Stimulated activated CD8-positive, alpha-beta memory T cell treated with anti-CD3 and anti-CD28 coated beads, Interleukin-4, amount 100 ng/mL, for 4 hours (primary cell): ENCODE results near the gene ACP7.
"Not testable (repeated sequence)": the region's sequence is repeated elsewhere in the genome, so short reads cannot be mapped to it uniquely, and the experiment has no call there.

Experiments
- DNase-seq, 2 donors: peaks; one replicate each; pipeline ENCODE4 v3.0.0-alpha.2; 2020; ENCODE audit warnings: low read depth in 2 of 2, low spot score in 1 of 2

Gene ACP7

GRCh38 chr19:39130337-39131254, 46.4 kb downstream of the ACP7 start:
- DNase-seq = no peak

GRCh38 chr19:39131255-39131755, 47.1 kb downstream of the ACP7 start:
- DNase-seq = no peak

DNA sequence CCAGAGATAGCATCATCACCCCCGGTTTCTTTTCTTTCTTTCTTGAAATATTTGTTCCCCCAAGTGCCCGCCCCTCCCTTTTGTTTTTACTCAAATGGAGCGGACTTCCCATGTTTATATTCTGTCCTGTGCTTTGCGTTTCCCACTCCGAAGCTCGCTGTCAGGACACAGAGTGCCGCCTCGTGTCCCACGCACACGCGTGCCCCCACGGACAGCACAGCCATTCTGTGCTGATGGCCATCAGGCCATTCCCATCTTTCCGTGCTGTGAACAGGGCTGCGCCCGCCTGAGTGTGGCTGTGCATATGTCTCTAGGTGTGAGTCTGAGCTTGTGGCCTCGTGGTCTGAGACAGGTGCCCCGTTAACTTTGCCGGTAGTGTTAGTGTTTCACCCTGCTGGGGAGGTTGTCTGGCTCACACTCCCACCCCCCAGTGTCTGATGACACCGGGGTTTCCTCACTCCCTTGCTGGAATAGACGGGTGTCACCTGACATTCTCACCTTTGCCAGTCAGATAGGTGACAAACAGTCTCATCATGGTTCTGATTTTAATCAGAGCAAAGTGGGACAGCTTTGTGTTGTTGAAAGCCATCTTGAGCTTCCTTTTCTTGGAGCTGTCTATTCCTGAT, 48.3 kb downstream of the ACP7 start:
- no peak for DNase-seq

GRCh38 chr19:39133431-39134270, 49.5 kb downstream of the ACP7 start:
- no peak for DNase-seq

DNA sequence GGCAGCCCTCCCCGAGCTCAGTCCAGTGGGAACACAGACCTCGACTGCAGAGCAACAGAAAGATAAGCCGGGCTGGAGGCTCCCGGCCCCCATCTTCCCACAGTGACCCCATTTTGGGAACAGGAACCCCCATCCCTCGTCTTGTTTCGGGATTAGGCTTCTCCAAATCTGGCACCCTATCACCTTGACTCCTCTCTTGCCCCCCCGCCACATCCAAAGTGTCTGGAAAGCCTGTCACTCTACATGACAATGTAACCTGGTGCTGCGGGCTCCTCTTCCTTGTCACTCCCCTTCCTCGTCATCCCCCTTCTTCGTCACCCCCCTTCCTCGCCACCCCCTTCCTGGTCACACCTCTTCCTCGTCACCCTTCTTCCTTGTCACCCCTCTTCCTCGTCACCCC, 51.5 kb downstream of the ACP7 start:
- no peak for DNase-seq

GRCh38 chr19:39136225-39136940, 52.2 kb downstream of the ACP7 start:
- no peak for DNase-seq

DNA sequence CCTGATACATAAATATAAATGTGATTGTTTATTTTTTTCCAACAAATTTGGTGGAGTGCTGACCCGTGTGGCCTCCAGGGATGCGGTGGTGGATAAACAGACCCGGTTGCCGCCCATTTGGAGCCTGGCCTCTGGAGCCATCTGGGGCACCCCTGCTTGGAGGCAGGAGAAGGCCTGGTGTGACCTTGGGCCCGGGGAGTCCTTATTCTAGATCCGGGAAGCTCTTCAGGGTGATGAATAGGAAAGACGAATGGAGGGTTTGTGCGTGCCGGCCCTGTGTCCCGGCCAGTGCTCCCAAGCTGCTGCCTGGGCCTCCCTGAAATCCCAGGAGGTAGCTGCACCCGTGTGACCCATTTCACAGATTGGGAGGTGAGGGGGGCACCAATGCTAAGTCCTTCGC, 53.0 kb downstream of the ACP7 start:
- no peak for DNase-seq

GRCh38 chr19:39138221-39139211, 54.3 kb downstream of the ACP7 start:
- no peak for DNase-seq

GRCh38 chr19:39139305-39139874, 55.2 kb downstream of the ACP7 start:
- DNase-seq = no peak

GRCh38 chr19:39139971-39140453, 55.8 kb downstream of the ACP7 start:
- no peak for DNase-seq

- DNase-seq = no peak
Observed at GRCh38 chr19:39140594-39140993, 56.4 kb downstream of the ACP7 start.

DNA sequence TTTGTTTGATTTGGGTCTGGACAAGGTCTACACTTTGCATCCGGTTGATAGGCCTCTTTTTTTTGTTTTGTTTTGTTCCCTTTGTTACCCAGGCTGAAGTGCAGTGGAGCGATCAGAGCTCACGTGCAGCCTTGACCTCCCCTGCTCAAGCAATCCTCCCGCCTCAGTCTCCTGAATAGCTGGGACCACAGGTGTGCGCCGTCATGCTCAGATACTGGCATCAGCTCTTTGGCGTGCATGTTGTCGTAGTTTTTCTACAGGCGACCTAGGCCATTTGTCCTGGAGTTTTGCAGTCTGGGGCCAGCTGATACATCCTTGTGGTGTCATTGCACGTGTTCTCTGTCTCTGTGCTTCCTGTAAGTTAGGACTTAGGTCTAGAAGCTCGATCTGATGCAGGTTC, 57.8 kb downstream of the ACP7 start:
- DNase-seq = no peak

DNA sequence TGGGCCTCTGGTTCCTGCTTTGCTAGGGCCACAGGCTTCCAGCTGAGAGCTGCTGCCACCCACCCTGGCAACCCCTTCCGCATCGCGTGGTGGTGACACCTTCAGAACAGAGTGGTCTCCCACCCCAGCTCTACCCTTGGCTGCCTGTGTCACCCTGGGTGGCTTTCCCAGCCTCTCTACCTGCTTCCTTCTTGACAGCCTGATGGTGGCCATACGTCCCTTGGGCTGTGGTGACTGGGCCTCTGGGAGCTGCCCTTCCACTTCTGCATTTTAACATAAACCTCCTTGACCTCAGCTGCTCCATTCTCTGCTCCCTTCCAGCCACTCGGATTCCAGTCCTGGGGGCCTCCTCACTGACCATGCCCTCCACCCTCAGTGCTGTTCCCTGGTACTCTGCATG, 58.5 kb downstream of the ACP7 start:
- DNase-seq = no peak

DNA sequence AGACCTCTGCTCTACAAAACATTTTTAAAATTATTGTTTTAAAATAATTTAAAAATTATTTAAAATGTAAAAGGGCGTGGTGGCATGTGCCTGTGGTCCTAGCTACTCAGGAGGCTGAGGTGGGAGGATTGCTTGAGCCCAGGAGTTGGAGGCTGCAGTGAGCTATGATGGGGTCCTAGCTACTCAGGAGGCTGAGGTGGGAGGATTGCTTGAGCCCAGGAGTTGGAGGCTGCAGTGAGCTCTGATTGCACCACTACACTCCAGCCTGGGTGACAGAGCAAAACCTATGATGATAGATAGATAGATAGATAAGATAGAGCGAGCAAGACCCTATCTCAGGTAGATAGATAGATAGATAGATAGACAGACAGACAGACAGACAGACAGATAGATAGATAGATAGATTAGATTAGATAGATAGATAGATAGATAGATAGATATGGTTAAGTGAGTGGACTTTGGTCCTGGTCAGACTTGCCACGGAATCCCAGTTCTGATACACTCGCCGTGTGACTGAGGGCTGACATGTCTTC, 59.7 kb downstream of the ACP7 start:
- DNase-seq = not testable (repeated sequence)

- DNase-seq = no peak
Observed at GRCh38 chr19:39144290-39145071, 60.3 kb downstream of the ACP7 start.

DNA sequence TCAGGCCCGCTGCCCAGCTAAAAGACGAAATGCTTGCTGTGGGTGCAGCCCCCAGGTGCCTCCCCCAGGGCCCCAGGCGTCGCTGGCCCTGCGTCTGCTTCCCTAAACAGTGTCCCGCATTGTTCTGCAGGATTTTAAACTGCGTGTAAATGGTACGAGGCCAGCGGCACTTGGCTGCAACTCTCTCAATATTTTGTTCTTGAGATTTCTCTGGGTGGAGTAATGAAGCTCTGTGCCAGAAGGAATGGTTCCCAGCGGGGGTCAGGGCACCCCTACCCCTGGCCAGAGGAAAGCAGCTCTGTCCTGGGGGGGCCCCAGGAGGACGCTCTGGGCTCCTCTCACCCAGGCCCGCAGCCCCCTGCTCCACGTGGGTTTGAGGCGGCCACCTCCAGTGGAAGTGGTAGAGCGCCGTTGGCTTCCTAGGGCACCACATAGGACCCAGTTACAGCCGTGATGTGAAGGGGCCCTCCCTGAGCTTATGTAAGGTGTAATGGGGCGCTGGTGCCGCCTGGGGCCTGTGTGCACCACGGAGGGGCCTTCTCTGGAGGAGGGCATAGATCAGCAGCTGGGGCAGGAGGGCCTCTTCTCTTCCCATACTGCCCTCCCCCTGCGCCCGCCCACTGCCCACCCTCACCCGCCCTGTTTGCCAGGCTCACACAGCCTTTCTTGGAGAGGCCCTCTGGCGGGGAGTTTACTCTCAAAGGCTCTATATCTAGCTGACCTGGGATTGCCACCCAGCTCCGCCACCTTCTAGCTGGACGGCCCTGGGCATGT, 61.2 kb downstream of the ACP7 start:
- DNase-seq = no peak

DNA sequence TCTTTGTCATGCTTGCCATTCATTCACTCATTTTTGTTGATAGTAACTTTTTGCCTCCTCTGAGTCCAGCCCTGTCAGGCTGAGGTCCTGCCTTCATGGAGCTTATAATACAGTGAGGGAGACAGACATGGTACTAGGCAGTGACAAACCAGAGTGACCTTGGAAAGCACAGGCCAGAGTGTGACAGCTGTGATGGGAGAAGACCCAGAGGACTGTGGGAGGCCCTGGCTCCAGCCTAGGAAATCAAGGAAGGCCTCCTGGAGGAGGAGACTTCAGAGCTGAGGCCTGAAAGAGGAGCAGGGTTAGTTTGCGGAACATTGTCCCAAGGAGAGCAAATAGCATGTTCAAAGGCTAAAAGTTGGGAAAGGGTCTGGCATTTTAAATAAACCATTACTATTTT, 61.9 kb downstream of the ACP7 start:
- DNase-seq = no peak
